H9 (cell line): ENCODE data around the gene HNF4A. TPM values are rescaled to one million over a fixed set of nuclear protein-coding genes. Genes with fewer than 3 reads are reported as not detected.
A peak's percentile ranks its signal among the peaks of the same experiment; 100 is the strongest.

Experiments used
- DNase-seq: peaks from one replicate; pipeline ENCODE4 v3.0.0-alpha.2; 2017
- H2AFZ ChIP-seq: one replicate; pipeline ENCODE4 v1.6.1; 2013; ENCODE audit warnings: mild to moderate bottlenecking, low read length, control low read depth, moderate library complexity
- H2AK5ac ChIP-seq: 2 replicates; pipeline ENCODE4 v1.6.1; 2013; ENCODE audit warnings: low read length, control low read depth, mixed read lengths; ENCODE audit not compliant: insufficient read length
- H2BK120ac ChIP-seq: one replicate; pipeline ENCODE4 v1.6.1; 2013; ENCODE audit warnings: low read depth, mild to moderate bottlenecking, low read length, control low read depth, inconsistent platforms; ENCODE audit not compliant: poor library complexity, severe bottlenecking
- H2BK12ac ChIP-seq: 2 replicates; pipeline ENCODE4 v1.6.1; 2013; ENCODE audit warnings: low read length, control low read depth, mixed read lengths, low read depth; ENCODE audit not compliant: insufficient read length
- H2BK15ac ChIP-seq: 2 replicates; pipeline ENCODE4 v1.6.1; 2013; ENCODE audit warnings: low read depth, low read length, control low read depth
- H2BK20ac ChIP-seq: one replicate; pipeline ENCODE4 v1.6.1; 2013; ENCODE audit warnings: low read depth, mild to moderate bottlenecking, low read length, control low read depth, inconsistent platforms; ENCODE audit not compliant: poor library complexity, severe bottlenecking
- H2BK5ac ChIP-seq: 2 replicates; pipeline ENCODE4 v1.6.1; 2013; ENCODE audit warnings: low read length, control low read depth, mixed read lengths; ENCODE audit not compliant: insufficient read length
- H3K14ac ChIP-seq: 2 replicates; pipeline ENCODE4 v1.6.1; 2013; ENCODE audit warnings: low read length, control low read depth; ENCODE audit not compliant: insufficient read depth
- H3K18ac ChIP-seq: 2 replicates; pipeline ENCODE4 v1.6.1; 2013; ENCODE audit warnings: low read depth, mild to moderate bottlenecking, mixed read lengths, low read length, control low read depth; ENCODE audit not compliant: insufficient read length
- H3K23ac ChIP-seq: 2 replicates; pipeline ENCODE4 v1.6.1; 2013; ENCODE audit warnings: low read length, control low read depth, mixed read lengths, low read depth; ENCODE audit not compliant: insufficient read length
- H3K23me2 ChIP-seq: 2 replicates; pipeline ENCODE4 v1.6.1; 2013; ENCODE audit warnings: low read depth, mild to moderate bottlenecking, mixed read lengths, low read length, control low read depth; ENCODE audit not compliant: insufficient read length, poor library complexity, severe bottlenecking
- H3K27ac ChIP-seq: 2 replicates; pipeline ENCODE4 v1.5.1; 2013; ENCODE audit warnings: low read length, control low read depth, mixed read lengths, low read depth; ENCODE audit not compliant: insufficient read length
- H3K27me3 ChIP-seq: 2 replicates; pipeline ENCODE4 v1.6.1; 2013; ENCODE audit warnings: low read length, control low read depth, inconsistent platforms; ENCODE audit not compliant: insufficient read depth
- H3K4ac ChIP-seq: 2 replicates; pipeline ENCODE4 v1.6.1; 2013; ENCODE audit warnings: low read depth, mild to moderate bottlenecking, control low read depth, inconsistent platforms, low read length, moderate library complexity
- H3K4me1 ChIP-seq: 2 replicates; pipeline ENCODE4 v1.6.1; 2013; ENCODE audit warnings: low read length, control low read depth, inconsistent platforms; ENCODE audit not compliant: insufficient read depth
- H3K4me2 ChIP-seq: 2 replicates; pipeline ENCODE4 v1.6.1; 2013; ENCODE audit warnings: low read length, control low read depth, mixed read lengths; ENCODE audit not compliant: insufficient read length, insufficient read depth
- H3K56ac ChIP-seq: 2 replicates; pipeline ENCODE4 v1.6.1; 2013; ENCODE audit warnings: low read depth, mild to moderate bottlenecking, mixed read lengths, low read length, control low read depth; ENCODE audit not compliant: insufficient read length
- H3K79me1 ChIP-seq: 2 replicates; pipeline ENCODE4 v1.6.1; 2013; ENCODE audit warnings: low read depth, mild to moderate bottlenecking, moderate library complexity, low read length, control low read depth, inconsistent platforms; ENCODE audit not compliant: insufficient read depth, poor library complexity, severe bottlenecking
- H3K79me2 ChIP-seq: 2 replicates; pipeline ENCODE4 v1.6.1; 2013; ENCODE audit warnings: low read length, control low read depth, inconsistent platforms; ENCODE audit not compliant: insufficient read depth
- H3K9ac ChIP-seq: 2 replicates; pipeline ENCODE4 v1.6.1; 2013; ENCODE audit warnings: low read length, control low read depth, mixed read lengths; ENCODE audit not compliant: insufficient read length; ENCODE audit errors: extremely low read depth
- H3K9me3 ChIP-seq: one replicate; pipeline ENCODE4 v1.6.1; 2013; ENCODE audit warnings: low read depth, low read length, inconsistent platforms; ENCODE audit not compliant: control insufficient read depth
- H3T11ph ChIP-seq: one replicate; pipeline ENCODE4 v1.6.1; 2013; ENCODE audit warnings: mild to moderate bottlenecking, low read length, control low read depth, inconsistent platforms
- H4K20me1 ChIP-seq: one replicate; pipeline ENCODE4 v1.6.1; 2013; ENCODE audit not compliant: control insufficient read depth, insufficient read length, insufficient read depth
- H4K5ac ChIP-seq: 2 replicates; pipeline ENCODE4 v1.6.1; 2013; ENCODE audit warnings: low read depth, mild to moderate bottlenecking, mixed read lengths, low read length, control low read depth; ENCODE audit not compliant: insufficient read length
- H4K8ac ChIP-seq: replicated peaks from 2 replicates; pipeline ENCODE4 v1.6.1; 2013; ENCODE audit warnings: low read length, control low read depth, mixed read lengths, low read depth; ENCODE audit not compliant: insufficient read length
- H4K91ac ChIP-seq: 2 replicates; pipeline ENCODE4 v1.6.1; 2013; ENCODE audit warnings: low read depth, mild to moderate bottlenecking, moderate library complexity, mixed read lengths, low read length, control low read depth; ENCODE audit not compliant: insufficient read length
- H3K27ac Mint-ChIP-seq, 3 experiments: 2 replicates in 2 of 3; 3 replicates in 1 of 3; pipeline ENCODE4 v1.8.0; 2020 to 2021; ENCODE audit warnings: mixed read lengths in 3 of 3, mild to moderate bottlenecking in 1 of 3, moderate library complexity in 1 of 3
- H3K27me3 Mint-ChIP-seq: 2 replicates; pipeline ENCODE4 v1.8.0; 2021; ENCODE audit warnings: low read depth, mild to moderate bottlenecking, moderate library complexity, mixed read lengths
- H3K36me3 Mint-ChIP-seq, 3 experiments: 2 replicates in 2 of 3; 3 replicates in 1 of 3; pipeline ENCODE4 v1.8.0; 2020 to 2021; ENCODE audit warnings: low read depth in 3 of 3, mixed read lengths in 3 of 3; ENCODE audit not compliant: insufficient read depth in 1 of 3
- H3K4me1 Mint-ChIP-seq, 2 experiments: 2 replicates each; pipeline ENCODE4 v1.8.0; 2020; ENCODE audit warnings: mixed read lengths in 2 of 2
- H3K4me3 Mint-ChIP-seq, 2 experiments: 2 replicates in 1 of 2; 3 replicates in 1 of 2; pipeline ENCODE4 v1.8.0; 2020 to 2021; ENCODE audit warnings: mild to moderate bottlenecking in 2 of 2, mixed read lengths in 2 of 2, moderate library complexity in 1 of 2
- H3K9me3 Mint-ChIP-seq, 2 experiments: 2 replicates in 1 of 2; 3 replicates in 1 of 2; pipeline ENCODE4 v1.8.0; 2020; ENCODE audit warnings: mild to moderate bottlenecking in 2 of 2, mixed read lengths in 2 of 2, moderate library complexity in 1 of 2
- CTCF ChIP-seq: fragments of 200-600 bp; sonication (generic); conservative IDR thresholded peaks from 3 replicates; pipeline ENCODE4 v1.8.0; 2021; ENCODE audit warnings: antibody characterized with exemption, mild to moderate bottlenecking
- whole genome bisulfite sequencing: extraction: QIAGEN DNeasy Blood & Tissue Kit; methylation state at CpG from one replicate; pipeline ENCODE4 v1.1.7; 2013; ENCODE audit warnings: missing lambda C conversion rate, low lambda C conversion rate, mixed read lengths; ENCODE audit not compliant: insufficient read length; ENCODE audit errors: extremely low coverage; 5-methylcytosine and 5-hydroxymethylcytosine counted together
- total RNA-seq: library from RNA; stranded (reverse); gene quantifications from 2 replicates; pipeline ENCODE4 v1.2.1, GENCODE V29; 2021

HNF4A gene
- total RNA-seq, 1 experiment from 2014 or later: not detected

DNA sequence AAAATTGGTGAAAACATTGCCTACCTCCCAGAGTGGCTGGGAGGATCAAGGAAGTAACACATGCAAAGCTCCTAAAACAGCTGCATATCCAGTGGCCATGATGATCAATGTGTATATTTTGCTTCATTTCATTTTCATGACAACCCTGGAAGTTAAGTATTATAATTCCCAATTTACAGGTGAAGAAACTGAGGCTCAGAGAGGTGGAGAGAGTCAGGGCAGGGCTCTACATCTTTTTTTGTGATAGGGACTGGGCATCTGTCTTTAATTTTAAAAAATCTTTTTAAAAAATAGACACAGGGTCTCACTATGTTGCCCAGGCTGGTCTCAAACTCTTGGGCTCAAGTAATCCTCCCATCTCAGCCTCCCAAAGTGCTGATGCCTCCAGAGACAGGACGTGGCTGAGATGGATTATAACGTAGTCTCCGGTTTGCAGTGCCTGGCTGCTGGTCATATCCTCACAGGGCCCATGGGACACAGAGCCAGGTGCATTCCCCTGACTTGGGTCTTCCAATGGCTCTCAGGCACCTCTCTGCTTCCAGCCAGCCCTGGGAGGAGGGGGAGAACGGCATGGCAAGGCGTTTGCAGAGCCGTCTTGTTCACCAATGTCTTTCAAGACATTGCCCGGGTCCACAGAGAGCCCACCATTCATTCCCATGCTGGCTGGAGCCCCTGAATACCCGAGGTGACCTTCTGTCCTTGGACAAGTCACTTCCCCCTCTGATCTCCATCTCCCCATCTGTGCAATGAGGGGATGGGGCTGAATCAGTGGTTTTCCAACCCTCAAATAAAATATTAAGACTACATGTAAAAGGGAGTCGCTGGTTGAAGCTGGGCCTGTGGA, 38.3 kb downstream of the HNF4A start:
- Histone ChIP-seq H3K79me2 (no peaks in the 10 kb centered on the region), H3K9me3 (no peaks in the 10 kb centered on the region), H4K5ac (no peak overlapping the region), H3T11ph (no peak overlapping the region), H3K56ac (no peak overlapping the region), H3K23me2 (no peaks in the 10 kb centered on the region), H2BK15ac (no peak overlapping the region), H3K4ac (no peak overlapping the region), H2AFZ (no peak overlapping the region), H2BK5ac (no peak overlapping the region), H3K79me1 (no peaks in the 10 kb centered on the region), H3K18ac (no peak overlapping the region), H4K91ac (no peak overlapping the region), H4K20me1 (no peaks in the 10 kb centered on the region), H4K8ac (no peak overlapping the region), H3K4me2 (no peak overlapping the region), H3K14ac (no peak overlapping the region), H2BK12ac (no peak overlapping the region), H3K23ac (no peak overlapping the region), H3K9ac (no peak overlapping the region), H3K27ac (no peak overlapping the region), H3K27me3 (no peaks in the 10 kb centered on the region), H2AK5ac (no peak overlapping the region), H2BK120ac (no peak overlapping the region), H2BK20ac (no peak overlapping the region), H3K4me1 (no peaks in the 10 kb centered on the region)
- no CpG with 5 or more reads among the region's 9 CpGs for WGBS
- H3K4me1 Mint-ChIP-seq: peaks cover 3 to 4% of the 10 kb centered on the region in 2 experiments; a peak in 3 of 4 replicates
- no peak overlapping the region for H3K4me3 Mint-ChIP-seq
- DNase-seq: no peak
- peaks cover 16% of the 10 kb centered on the region for H3K27me3 Mint-ChIP-seq
- no peaks in the 10 kb centered on the region for H3K36me3 Mint-ChIP-seq
- no peaks in the 10 kb centered on the region; a peak in 1 of 5 replicates for H3K9me3 Mint-ChIP-seq
- H3K27ac Mint-ChIP-seq: peak overlapping the region in 1 of 3 experiments; percentile 40; a peak in 1 of 7 replicates
- no peak for TF ChIP-seq CTCF
